Measurements from ENCODE around the gene ARHGEF40. TPM values are rescaled to one million over a fixed set of nuclear protein-coding genes. Genes with fewer than 3 reads are reported as not detected.

ARHGEF40 gene
- total RNA-seq, 1 donor from 2014 or later: not detected

GRCh38 chr14:21078726-21079125 lies 8.6 kb downstream of the ARHGEF40 start:
- intact Hi-C loops (cut with micrococcal nuclease): no loop called here

GRCh38 chr14:21081521-21082142 lies 11.5 kb downstream of the ARHGEF40 start:
- intact Hi-C loops (cut with micrococcal nuclease): no loop called here

DNA sequence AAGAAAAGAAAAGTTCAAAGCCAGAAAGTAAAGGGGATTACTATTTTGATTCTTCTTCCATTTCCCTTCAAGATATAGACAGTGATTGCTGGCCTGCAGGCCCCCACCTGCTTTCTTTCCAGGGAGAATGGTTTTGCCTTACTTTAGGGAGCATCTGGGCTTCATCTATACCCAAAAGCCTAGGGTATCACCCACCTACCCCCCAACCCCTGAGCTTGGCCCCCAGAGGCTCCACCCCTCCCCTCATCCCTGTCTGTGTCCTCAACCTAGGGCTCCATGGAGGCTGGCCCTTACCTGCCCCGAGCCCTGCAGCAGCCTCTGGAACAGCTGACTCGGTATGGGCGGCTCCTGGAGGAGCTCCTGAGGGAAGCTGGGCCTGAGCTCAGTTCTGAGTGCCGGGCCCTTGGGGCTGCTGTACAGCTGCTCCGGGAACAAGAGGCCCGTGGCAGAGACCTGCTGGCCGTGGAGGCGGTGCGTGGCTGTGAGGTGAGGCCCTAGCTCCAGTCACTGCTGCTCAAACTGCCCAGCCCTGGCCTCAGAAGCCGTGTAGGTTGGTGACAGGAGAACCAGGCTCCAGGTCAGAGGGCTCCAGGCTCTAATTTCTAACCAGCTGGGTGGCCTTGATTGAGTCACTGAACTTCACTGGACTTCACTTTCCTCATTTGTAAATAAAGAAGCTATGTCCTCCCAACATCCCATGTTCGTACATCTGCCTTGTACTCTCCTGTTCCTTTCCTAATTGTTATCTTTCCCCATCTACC lies 13.6 kb downstream of the ARHGEF40 start:
- intact Hi-C loops (cut with micrococcal nuclease): no loop called here

GRCh38 chr14:21084396-21084795 lies 14.3 kb downstream of the ARHGEF40 start:
- intact Hi-C loops (cut with micrococcal nuclease): no loop called here

GRCh38 chr14:21084998-21085853 lies 15.1 kb downstream of the ARHGEF40 start:
- intact Hi-C loops (cut with micrococcal nuclease): loop anchor here (5.0 kb wide), 1 partner anchor 403 kb away; the partner anchor contains the start of gene RNASE4

DNA sequence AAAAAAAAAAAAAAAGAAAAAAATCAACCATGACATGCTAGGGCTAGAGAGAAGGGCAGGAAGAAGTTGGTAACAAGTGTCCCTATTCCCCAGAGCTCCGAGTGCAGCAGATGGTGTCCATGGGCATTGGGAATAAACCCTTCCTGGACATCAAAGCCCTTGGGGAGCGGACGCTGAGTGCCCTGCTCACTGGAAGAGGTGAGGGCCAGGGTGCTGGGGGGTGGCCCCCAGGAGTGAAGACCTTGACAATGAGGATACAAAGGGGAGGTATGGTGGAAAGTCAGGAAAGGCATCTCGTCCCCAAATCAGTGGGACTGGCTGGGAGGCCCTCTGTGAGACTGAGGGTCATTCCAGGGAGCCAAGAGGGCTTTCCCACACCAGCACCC lies 16.8 kb downstream of the ARHGEF40 start:
- intact Hi-C loops (cut with micrococcal nuclease): loop anchor here (1.0 to 5.0 kb wide), 2 partner anchors 17 to 405 kb away; partner anchors contain the start of gene RNASE4

DNA sequence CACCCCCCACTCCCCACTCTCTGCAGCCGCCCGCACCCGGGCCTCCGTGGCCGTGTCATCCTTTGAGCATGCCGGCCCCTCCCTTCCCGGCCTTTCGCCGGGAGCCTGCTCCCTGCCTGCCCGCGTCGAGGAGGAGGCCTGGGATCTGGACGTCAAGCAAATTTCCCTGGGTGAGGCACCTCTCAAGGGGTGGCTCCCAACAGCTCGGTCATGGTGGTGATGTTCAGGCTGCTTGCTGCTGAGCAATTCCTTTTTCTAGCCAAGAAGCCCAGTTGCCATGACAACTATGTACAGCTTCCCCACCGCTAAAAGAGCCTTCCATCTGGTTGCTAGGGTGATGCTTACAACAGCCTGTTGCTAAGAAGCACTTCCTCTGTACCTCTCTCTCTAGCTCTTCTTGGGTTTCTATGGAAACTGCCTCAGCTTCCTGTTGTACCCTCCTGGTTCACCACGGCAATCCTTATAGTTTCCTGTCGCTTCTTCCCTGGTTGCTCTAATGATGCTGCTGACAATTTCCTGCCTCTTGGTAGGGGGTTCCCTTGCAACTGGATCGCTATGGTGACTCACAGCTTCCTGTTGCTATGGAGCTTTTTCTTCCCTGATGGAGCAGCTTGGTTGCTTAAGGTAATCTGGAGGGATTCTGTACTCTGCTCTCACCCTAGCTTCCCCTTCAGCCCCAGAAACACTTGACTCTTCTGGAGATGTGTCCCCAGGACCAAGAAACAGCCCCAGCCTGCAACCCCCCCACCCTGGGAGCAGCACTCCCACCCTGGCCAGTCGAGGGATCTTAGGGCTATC lies 17.4 kb downstream of the ARHGEF40 start:
- intact Hi-C loops (cut with micrococcal nuclease): loop anchor here (1.0 to 5.0 kb wide), 2 partner anchors 17 to 405 kb away; partner anchors contain the start of gene RNASE4

DNA sequence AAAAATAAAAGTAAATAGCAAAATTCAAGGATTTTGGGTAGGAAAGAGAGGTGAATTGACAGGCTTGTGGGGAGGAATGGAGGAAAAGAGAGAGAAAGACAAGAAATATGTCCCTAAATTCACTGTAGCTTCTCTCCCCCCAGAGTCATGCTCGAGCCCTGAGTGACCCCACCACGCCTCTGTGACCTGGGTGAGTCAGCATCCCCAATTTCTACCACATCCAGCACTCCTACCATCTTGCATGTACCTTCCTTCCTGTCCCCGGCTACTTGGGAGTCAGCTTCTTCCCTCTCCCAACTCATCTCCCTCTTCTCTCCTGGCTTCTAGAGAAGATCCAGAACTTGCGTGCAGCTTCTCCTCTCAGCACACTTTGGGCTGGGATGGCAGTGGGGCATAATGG lies 18.6 kb downstream of the ARHGEF40 start:
- intact Hi-C loops (cut with micrococcal nuclease): loop anchor here (5.0 kb wide), 1 partner anchor 406 kb away; the partner anchor contains the start of gene RNASE4

GRCh38 chr14:21089271-21089670 lies 19.2 kb downstream of the ARHGEF40 start:
- intact Hi-C loops (cut with micrococcal nuclease): loop anchor here (5.0 kb wide), 1 partner anchor 407 kb away; the partner anchor contains the start of gene RNASE4

GRCh38 chr14:21089877-21090193 lies 19.7 kb downstream of the ARHGEF40 start:
- intact Hi-C loops (cut with micrococcal nuclease): loop anchor here (5.0 kb wide), 1 partner anchor 408 kb away; the partner anchor contains the start of gene RNASE4

DNA sequence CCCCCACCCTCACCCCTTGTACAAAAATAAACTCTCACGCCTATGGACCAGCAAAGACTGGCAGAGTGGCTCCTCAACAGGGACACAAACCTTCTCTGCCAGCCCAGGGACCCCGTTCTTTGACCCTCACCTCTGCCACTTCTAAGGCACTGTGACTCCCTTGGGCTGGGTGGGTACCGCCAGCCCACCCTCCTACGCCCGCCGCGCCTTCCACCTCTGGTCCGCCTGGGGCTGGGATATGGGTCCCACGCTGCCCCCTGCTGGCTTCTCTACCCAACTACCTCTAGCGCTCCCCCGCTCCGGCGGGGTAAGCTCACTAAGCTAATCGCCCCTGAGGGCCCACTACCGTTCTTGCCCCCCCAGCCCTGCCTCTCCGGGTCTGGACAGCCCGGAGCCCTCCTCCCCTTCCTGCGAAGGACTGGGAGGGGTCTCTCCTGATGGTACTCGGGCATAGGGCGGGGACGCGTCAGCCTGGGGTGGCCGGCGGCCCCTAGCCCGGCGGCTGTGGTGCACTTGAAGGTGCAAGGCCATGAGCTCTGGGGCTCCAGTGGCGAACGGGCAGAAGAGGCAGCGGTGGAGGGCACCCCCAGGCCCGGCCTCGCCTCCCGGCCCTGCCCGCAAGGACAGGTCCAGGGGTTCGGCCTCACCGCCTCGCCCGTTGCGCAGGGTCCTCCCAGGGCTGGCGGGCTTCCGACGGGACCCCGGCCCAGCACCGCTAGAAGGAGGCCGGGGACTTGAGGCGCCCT lies 20.3 kb downstream of the ARHGEF40 start:
- intact Hi-C loops (cut with micrococcal nuclease): no loop called here

DNA sequence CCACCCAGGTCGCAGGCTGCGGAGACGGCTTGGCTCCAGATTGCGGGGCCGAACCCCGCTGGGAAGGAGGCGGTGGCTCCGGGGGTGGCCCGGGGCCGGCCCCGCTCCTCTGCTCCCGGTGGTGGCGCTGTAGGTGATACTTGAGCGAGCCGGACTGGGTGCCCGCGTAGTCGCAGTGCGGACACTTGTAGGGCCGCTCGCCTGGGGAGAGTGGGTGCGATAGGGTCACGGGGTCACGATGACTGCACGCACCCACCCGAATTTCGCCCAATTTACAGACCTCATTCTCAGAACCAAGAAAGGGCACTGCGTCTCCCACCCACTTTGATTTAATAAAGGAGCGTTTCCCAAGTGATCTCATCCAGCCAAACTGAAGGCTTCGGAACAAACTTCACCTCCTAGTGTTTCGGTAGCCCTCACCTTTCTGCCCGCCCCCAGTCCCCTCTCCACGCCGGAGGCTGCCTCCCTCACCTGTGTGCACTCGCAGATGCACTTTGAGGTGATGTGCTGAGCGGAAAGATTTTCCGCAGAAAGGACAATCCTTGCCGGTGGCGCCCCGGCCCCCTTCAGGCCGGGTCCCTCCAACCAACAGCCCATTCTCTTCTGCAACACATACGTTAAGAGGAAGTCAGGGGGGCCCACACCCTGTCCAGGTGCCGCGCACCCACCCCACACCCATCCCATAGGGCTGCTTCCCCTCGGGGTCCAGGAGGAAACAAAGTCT lies 21.0 kb downstream of the ARHGEF40 start:
- intact Hi-C loops (cut with micrococcal nuclease): no loop called here

- intact Hi-C loops (cut with micrococcal nuclease): loop anchor here (1.0 to 2.0 kb wide), 4 partner anchors 12 to 465 kb away; no protein-coding TSS in a partner anchor
Measured at GRCh38 chr14:21091821-21092272, 21.7 kb downstream of the ARHGEF40 start.

GRCh38 chr14:21092273-21093011 lies 22.3 kb downstream of the ARHGEF40 start:
- intact Hi-C loops (cut with micrococcal nuclease): loop anchor here (1.0 to 2.0 kb wide), 4 partner anchors 12 to 464 kb away; no protein-coding TSS in a partner anchor

GRCh38 chr14:21093018-21093417 lies 22.9 kb downstream of the ARHGEF40 start:
- intact Hi-C loops (cut with micrococcal nuclease): loop anchor here (2.0 kb wide), 1 partner anchor 464 kb away; no protein-coding TSS in a partner anchor

- intact Hi-C loops (cut with micrococcal nuclease): loop anchor here (2.0 kb wide), 1 partner anchor 463 kb away; no protein-coding TSS in a partner anchor
Measured at GRCh38 chr14:21093769-21094681, 23.9 kb downstream of the ARHGEF40 start.
